HG03103 (cell line): ENCODE measurements around the gene RSRC1.
"Not testable (repeated sequence)": the region's sequence is repeated elsewhere in the genome, so short reads cannot be mapped to it uniquely, and the experiment has no call there.

Experiments
- ATAC-seq: cut with Tn5 transposase; IDR thresholded peaks from one replicate; pipeline ENCODE4 v1.9.1; 2021; ENCODE audit warnings: low read depth; ENCODE audit not compliant: unreplicated experiment

Gene RSRC1

DNA sequence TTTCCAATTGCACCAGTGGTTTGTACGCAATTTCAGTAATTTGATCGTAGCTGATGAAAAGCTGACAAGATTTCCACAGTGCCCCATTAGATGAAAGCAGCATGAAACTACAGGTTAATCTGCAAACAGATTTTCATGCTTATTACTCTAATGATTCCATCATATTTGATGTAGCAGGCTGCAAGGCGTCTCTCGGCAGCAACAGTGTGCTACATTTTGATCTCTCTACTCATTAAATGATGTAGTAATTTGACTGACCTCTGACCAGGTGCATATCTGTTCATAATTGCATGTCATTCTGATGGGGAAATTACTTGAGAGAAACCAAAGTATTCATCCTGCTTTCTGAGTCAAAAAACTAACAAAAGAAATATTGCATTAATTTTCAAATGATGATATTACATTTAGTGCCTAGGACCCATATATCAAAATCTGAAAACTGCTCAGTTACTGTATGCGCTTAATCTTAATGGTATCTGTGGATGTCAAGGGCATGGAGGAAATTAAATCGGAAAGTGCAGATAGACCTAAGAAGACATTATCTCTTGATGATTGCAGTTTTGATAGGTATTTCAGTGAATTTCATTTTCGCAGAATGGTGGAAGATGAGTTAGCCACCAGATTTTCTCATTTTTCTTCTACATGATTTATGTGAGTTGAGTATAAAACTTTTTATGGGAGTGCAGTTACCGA lies 198.5 kb downstream of the RSRC1 start:
- no peak for ATAC-seq

- no peak for ATAC-seq
Measured at GRCh38 chr3:158312560-158313141, 202.8 kb downstream of the RSRC1 start.

DNA sequence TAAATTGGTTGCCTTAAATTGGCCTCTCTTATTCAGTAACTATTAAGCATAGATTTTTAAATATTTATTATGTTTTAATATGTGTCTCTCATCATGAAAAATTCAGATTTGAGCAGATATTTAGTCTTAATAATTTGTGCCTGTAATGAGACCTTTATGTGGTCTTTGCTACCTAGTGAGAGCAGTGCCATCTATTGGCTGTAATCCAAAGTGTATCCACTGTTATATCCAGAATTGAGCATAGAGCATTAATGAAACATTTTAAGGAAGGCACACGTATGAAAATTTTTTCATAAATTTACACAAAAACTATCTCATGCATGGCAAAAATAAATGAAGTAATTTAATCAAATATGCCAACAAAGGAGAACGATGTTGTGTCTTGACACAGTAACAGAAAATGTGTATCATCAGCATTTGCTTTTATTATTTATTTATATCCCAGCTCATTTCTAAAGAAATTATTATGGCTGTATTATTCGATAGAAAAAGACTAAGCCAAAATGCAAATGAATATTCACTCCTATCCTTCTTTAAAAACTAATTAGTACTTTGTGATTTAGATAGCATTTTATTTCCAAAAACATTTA lies 203.5 kb downstream of the RSRC1 start:
- ATAC-seq = no peak

DNA sequence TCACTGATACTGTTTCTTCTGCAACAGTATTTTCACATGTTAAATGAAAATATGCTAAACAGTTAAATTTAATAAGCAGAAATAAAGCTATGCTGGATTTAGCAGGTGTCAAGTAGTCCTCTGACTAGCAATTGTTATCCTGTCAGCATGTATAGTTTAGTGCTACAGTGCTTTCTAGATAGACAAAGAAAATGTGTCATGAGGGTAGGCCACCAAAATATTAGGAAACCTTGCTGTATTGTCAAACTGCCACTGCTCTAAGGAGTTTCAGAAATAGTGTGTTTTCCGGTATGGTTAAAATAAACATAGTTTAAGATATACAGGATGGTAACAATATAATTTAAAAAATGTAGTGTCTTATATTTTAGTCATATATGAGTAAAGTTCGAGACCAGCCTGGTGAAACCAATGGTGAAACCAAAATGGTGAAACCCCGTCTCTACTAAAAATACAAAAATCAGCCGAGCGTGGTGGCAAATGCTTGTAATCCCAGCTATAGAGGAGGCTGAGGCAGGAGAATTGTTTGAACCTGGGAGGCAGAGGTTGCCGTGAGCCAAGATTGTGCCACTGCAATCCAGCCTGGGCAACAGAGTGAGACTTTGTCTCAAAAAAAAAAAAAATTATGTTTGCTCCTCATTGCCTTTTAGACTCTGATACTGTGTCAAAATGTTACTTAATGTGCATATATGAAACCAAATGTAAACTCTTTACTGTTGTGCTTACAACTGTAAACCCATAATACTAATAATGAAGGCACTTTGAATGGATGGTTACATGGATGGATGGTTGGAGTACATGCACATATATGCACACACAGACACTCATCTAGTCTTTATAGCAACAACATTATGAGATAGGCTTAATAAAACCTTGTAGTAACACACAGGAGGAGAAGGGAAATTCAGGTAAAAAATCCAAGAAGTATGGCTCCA lies 204.8 kb downstream of the RSRC1 start:
- ATAC-seq = peak; percentile 47

- ATAC-seq = not testable (repeated sequence)
Measured at GRCh38 chr3:158329696-158330441, 220.0 kb downstream of the RSRC1 start.

DNA sequence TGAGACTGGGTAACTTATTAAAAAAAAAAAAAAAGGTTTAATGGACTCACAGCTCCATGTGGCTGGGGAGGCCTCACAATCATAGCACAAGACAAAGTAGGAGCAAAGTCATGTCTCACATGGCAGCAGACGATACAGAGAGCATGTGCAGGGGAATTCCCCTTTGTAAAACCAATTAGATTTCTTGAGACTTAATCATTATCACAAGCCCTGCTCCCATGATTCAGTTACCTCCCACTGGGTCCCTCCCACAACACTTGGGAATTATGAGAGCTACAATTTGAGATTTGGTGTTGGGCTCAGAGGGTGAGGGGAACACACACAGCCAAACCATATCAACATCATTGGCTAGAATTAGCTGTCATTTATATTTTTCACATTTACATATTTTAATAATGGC lies 221.0 kb downstream of the RSRC1 start:
- ATAC-seq = no peak

DNA sequence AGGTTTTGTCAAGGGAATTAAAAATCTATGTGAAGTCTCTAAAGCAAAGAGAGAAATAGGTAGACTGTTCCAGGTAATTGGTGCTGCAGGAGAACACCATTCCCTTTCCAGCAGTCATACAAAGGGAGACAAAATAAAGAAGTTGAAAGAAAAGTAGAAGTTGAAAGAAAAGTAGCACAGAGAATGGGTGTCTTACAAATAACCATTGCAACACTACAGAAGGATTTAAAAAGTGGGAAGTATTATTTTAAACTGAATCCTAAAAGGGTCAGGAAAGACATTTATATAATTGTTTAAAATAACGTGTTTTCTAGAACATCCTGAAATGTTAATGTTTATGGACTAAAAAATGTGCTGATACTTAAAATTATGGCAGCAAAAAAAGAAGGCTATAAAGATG lies 223.8 kb downstream of the RSRC1 start:
- ATAC-seq = no peak

- no peak for ATAC-seq
Measured at GRCh38 chr3:158337110-158337509, 227.2 kb downstream of the RSRC1 start.

DNA sequence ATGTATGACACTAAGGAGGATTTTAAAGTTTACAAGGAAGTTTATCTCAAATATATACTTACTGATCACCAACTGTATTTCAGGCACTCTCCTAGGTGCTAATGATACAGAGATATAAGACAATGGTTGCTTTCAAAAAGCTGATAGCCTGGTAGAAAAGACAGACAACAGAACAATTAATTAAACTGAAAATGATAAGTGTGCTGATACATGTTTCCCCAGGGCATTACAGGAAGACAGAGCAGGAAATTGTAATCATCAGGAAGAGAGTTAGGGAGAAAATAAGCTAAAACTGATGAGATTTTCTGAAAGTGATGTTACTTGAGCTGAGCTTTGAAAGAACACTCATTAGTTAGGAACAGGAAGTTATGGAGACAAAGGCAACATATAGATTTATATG lies 229.7 kb downstream of the RSRC1 start:
- no peak for ATAC-seq

- ATAC-seq = not testable (repeated sequence)
Measured at GRCh38 chr3:158340951-158341350, 231.1 kb downstream of the RSRC1 start.

DNA sequence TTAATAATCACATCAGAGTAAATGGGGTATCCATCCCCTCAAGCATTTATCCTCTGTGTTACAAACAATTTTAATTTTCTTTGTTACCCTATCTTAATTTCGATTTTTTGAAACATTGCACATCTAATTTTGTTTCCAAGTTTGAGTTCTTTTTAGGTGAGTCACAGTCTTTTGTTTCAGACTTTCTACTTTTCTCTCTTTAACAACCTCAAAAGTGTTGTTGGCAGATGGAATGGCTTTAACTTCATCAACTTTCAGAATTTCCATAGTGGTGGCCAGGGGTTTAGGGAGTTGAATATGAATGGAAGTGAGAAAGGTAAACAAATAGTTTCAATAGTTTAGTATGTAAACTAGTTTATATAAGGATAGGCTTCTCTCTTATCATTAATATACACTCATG lies 238.1 kb downstream of the RSRC1 start:
- ATAC-seq = no peak

GRCh38 chr3:158350971-158351370 lies 241.1 kb downstream of the RSRC1 start:
- no peak for ATAC-seq

GRCh38 chr3:158352551-158352950 lies 242.7 kb downstream of the RSRC1 start:
- no peak for ATAC-seq

DNA sequence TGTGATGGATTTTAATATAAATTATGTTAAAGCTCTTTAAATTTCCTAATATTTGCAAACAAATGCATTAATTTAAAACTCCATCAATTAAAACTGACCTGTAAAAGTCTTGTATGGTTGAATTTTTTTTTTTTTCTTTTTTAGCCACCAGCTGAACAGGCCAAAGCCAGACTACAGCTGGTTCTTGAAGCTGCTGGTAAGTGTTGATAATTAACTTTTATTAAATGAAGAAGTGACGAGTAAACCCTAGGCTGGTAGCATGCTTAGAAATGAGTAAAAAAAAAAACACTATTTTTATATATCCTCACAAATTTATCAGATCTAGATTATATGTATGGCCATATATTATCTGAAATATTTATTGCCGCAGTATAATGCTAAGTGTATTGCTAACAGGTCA lies 244.8 kb downstream of the RSRC1 start:
- no peak for ATAC-seq

DNA sequence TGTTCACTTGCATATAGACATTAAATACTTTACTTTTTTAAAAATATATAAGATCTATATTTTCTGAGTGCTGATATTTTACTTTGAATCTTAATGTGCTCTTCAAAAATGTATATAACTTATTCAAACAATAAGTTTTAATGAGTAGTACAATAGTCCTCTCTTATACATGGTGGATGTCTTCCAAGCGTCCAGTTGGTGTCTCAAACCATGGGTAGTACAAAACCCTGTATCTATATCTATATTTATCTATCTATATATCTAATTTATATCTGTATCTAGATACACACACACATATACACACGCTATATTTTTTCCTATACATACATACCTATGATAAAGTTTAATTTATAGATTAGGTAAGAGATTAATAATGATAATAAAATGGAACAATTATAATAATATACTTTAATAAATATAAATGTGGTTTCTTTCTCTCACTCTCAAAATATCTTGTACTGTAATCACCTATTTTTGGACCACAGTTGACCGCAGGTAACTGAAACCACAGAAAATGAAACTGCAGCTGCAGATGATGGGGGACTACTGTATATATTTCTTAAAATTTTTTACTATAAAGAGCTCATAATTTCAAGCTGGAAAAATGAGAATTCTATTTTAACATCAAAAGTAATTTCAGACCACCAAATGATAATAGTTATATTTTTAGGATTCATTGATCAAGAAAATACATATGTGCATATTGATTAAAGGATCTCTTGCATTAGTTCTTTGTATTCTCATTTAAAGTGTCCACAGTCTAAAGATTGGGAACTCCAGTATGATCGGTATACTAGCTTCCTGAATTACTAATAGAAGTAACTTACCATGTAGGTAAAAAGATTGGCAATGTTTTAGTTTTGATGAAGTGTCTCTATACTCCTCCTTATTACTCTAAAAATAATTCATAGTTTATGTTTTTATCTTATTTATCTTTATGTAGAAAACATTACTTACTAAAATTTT lies 246.0 kb downstream of the RSRC1 start:
- ATAC-seq = peak; percentile 96

- ATAC-seq = no peak
Measured at GRCh38 chr3:158359339-158359738, 249.4 kb downstream of the RSRC1 start.

DNA sequence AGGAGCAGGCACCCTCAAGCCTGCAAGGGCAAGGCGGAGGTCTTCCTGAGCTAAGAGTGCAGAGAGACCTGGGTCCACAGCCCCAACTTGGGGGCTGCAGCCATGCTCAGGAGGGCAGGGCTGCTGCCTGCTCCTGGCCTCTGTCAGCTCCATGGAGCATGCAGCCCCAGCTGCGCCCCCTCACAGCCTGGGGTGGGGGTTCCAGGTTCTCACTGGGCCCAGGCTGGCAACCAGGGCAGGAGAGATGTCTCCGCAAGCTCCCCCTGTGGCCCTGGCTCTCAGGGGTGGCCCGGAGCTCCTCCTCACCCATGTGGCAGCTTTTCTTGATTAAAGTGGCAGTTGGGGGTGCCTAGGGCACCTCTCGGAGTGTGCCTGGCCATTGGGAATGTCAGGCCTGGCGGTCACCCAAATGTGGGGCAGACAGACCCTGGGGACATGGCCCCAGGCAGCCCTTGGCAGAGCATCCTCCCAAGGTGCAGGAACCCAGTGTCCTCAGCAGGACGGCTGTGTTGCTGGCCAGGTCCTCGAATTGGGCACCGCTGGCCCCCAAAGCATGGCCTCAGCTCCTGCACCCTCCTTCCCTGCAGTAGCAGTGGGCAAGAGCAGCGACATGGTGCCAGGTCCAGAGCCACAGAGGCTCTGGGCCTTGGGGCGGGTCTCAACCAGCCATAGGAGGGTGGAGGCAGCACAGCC lies 251.0 kb downstream of the RSRC1 start:
- no peak for ATAC-seq

DNA sequence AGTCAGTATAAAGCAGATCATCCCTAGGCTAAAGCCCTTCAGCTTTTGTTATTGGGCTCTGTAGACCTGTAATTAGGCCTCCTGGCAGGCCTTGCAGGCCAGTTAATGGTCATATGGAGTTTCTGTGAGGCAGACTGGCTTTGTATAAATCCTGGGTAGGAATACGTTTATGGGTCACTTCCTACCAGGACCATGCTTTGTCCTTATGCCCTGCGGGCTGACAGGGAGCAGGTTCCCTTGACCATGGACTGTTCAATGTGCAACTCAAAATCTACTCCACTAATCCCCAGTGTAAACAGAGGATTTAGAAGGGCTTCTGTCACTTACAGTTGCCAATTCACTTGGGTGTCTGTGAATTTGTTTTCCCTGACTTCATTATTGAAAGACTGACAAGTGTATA lies 258.4 kb downstream of the RSRC1 start:
- ATAC-seq = no peak

DNA sequence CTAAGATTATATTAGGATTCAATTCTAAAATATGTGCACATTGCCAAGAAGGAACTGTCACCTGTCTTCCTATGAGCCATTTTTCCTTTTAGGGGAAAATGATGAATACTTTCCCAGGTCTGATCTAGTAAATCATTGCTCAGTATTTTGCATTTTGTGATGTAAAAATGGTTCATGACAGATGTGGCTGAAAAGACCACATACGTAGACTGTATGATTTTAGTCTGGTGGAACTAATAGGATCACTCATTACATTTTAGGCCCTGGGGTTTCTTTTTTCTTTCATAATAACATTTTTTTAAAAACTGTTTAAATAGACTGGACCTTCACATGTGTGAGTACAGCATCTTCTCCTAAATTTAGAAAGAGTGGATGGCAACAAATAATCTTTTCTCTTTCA lies 259.4 kb downstream of the RSRC1 start:
- ATAC-seq = no peak
